HFF-Myc (cell line): ENCODE results near the gene PRG3.

ENCODE experiments used
- DNase-seq: peaks from one replicate; pipeline ENCODE4 v3.0.0-alpha.2; 2011; ENCODE audit warnings: low read depth; ENCODE audit errors: extremely low read depth
- H3K4me3 ChIP-seq: replicated peaks from 2 replicates; pipeline ENCODE4 v1.5.1; 2011; ENCODE audit warnings: low read depth, mild to moderate bottlenecking, control low read depth, low read length
- CTCF ChIP-seq: IDR thresholded peaks from 2 replicates; pipeline ENCODE4 v1.5.1; 2012; ENCODE audit warnings: mild to moderate bottlenecking, low read depth, low read length, control low read depth; ENCODE audit errors: missing control alignments

Gene PRG3

GRCh38 chr11:57380975-57381374 is at the start of gene PRG3:
PRG3 (minus strand) TSS chr11:57381150; CDS start chr11:57380708, 442 bp downstream.
- TF ChIP-seq CTCF: no peak
- DNase-seq: no peak
- H3K4me3 ChIP-seq: no peak within 1 kb of the TSS

- TF ChIP-seq CTCF: no peak
- no peak for DNase-seq
- no peak overlapping the region for H3K4me3 ChIP-seq
Observed at GRCh38 chr11:57429946-57430345, 49.0 kb upstream of the PRG3 start.

GRCh38 chr11:57428643-57429042 is 47.7 kb upstream of the PRG3 start:
- no peak for DNase-seq
- no peak for TF ChIP-seq CTCF
- no peak overlapping the region for H3K4me3 ChIP-seq

GRCh38 chr11:57427727-57428082 is 46.8 kb upstream of the PRG3 start:
- no peak for DNase-seq
- peak overlapping the region; percentile 66; the same call in 1 of the 2 replicates for H3K4me3 ChIP-seq
- TF ChIP-seq CTCF: no peak

- no peak for TF ChIP-seq CTCF
- peak within 1 kb of the TSS; percentile 66 for H3K4me3 ChIP-seq
- DNase-seq: peak; percentile 46
Observed at GRCh38 chr11:57426929-57427726, 46.2 kb upstream of the PRG3 start, which contains the start of gene SLC43A3. SLC43A3 (minus strand) TSS chr11:57427121; CDS start chr11:57426172, 949 bp downstream.

GRCh38 chr11:57426439-57426928 is 45.5 kb upstream of the PRG3 start:
- H3K4me3 ChIP-seq: peak overlapping the region; percentile 66
- TF ChIP-seq CTCF: no peak
- no peak for DNase-seq
